Osteocyte (in vitro differentiated cells): Measurements from ENCODE around the gene SLC28A2. TPM values are rescaled to one million over a fixed set of nuclear protein-coding genes. Genes with fewer than 3 reads are reported as not detected.

Experiments used
- DNase-seq: peaks from one replicate; pipeline ENCODE4 v3.0.0; 2021; ENCODE audit warnings: mixed read lengths; ENCODE audit not compliant: unreplicated experiment; ENCODE audit errors: extremely low spot score
- H3K27ac Mint-ChIP-seq: one replicate; pipeline ENCODE4 v1.8.0; 2021; ENCODE audit warnings: mild to moderate bottlenecking, mixed read lengths; ENCODE audit not compliant: unreplicated experiment
- H3K27me3 Mint-ChIP-seq: one replicate; pipeline ENCODE4 v1.8.0; 2021; ENCODE audit warnings: mixed read lengths; ENCODE audit not compliant: unreplicated experiment
- H3K36me3 Mint-ChIP-seq: one replicate; pipeline ENCODE4 v1.8.0; 2021; ENCODE audit warnings: mixed read lengths; ENCODE audit not compliant: unreplicated experiment
- H3K4me1 Mint-ChIP-seq: one replicate; pipeline ENCODE4 v1.8.0; 2021; ENCODE audit warnings: mixed read lengths; ENCODE audit not compliant: unreplicated experiment
- H3K4me3 Mint-ChIP-seq: one replicate; pipeline ENCODE4 v1.8.0; 2021; ENCODE audit warnings: mild to moderate bottlenecking, moderate library complexity, mixed read lengths; ENCODE audit not compliant: unreplicated experiment
- H3K9me3 Mint-ChIP-seq: one replicate; pipeline ENCODE4 v1.8.0; 2021; ENCODE audit warnings: mixed read lengths; ENCODE audit not compliant: unreplicated experiment
- CTCF ChIP-seq: fragments of 200-600 bp; sonication (generic); IDR thresholded peaks from 2 replicates; pipeline ENCODE4 v1.5.0; 2021; ENCODE audit warnings: antibody characterized with exemption, mild to moderate bottlenecking, moderate library complexity
- total RNA-seq: library from RNA; stranded (reverse); gene quantifications from 2 replicates; pipeline ENCODE4 v1.2.1, GENCODE V29; 2021

SLC28A2 gene
- total RNA-seq, 1 donor from 2014 or later: not detected

- Mint-ChIP-seq H3K4me1 (no peaks in the 10 kb centered on the region), H3K27me3 (peaks cover 8% of the 10 kb centered on the region), H3K4me3 (no peak overlapping the region), H3K27ac (no peak overlapping the region), H3K9me3 (peaks cover 4% of the 10 kb centered on the region), H3K36me3 (no peaks in the 10 kb centered on the region)
- TF ChIP-seq CTCF: no peak
- DNase-seq: no peak
Measured at GRCh38 chr15:45262906-45263461, 10.9 kb downstream of the SLC28A2 start.

GRCh38 chr15:45263854-45264253, 11.8 kb downstream of the SLC28A2 start:
- H3K36me3 Mint-ChIP-seq: no peaks in the 10 kb centered on the region
- no peak for DNase-seq
- no peak overlapping the region for H3K27ac Mint-ChIP-seq
- peaks cover 8% of the 10 kb centered on the region for H3K27me3 Mint-ChIP-seq
- TF ChIP-seq CTCF: no peak
- H3K4me1 Mint-ChIP-seq: no peaks in the 10 kb centered on the region
- peaks cover 4% of the 10 kb centered on the region for H3K9me3 Mint-ChIP-seq
- H3K4me3 Mint-ChIP-seq: no peak overlapping the region

- no peaks in the 10 kb centered on the region for H3K4me1 Mint-ChIP-seq
- peaks cover 8% of the 10 kb centered on the region for H3K27me3 Mint-ChIP-seq
- no peak for DNase-seq
- H3K4me3 Mint-ChIP-seq: no peak overlapping the region
- no peaks in the 10 kb centered on the region for H3K36me3 Mint-ChIP-seq
- no peak for TF ChIP-seq CTCF
- no peak overlapping the region for H3K27ac Mint-ChIP-seq
- peaks cover 4% of the 10 kb centered on the region for H3K9me3 Mint-ChIP-seq
Measured at GRCh38 chr15:45265506-45265905, 13.5 kb downstream of the SLC28A2 start.

GRCh38 chr15:45268135-45268534, 16.1 kb downstream of the SLC28A2 start:
- Mint-ChIP-seq H3K4me3 (no peak overlapping the region), H3K9me3 (peaks cover 4% of the 10 kb centered on the region)
- no peak for TF ChIP-seq CTCF

GRCh38 chr15:45274636-45275380, 22.8 kb downstream of the SLC28A2 start:
- no peak overlapping the region for H3K27ac Mint-ChIP-seq
- no peaks in the 10 kb centered on the region for H3K36me3 Mint-ChIP-seq
- H3K4me3 Mint-ChIP-seq: no peak overlapping the region
- no peak for TF ChIP-seq CTCF
- H3K4me1 Mint-ChIP-seq: peaks cover 8% of the 10 kb centered on the region
- H3K27me3 Mint-ChIP-seq: no peaks in the 10 kb centered on the region
- no peaks in the 10 kb centered on the region for H3K9me3 Mint-ChIP-seq
- no peak for DNase-seq

More at GRCh38 chr15:45268135-45268534, 16.1 kb downstream of the SLC28A2 start:
- no peak for DNase-seq
- H3K27ac Mint-ChIP-seq: no peak overlapping the region
- no peaks in the 10 kb centered on the region for H3K36me3 Mint-ChIP-seq
- no peaks in the 10 kb centered on the region for H3K4me1 Mint-ChIP-seq
- no peaks in the 10 kb centered on the region for H3K27me3 Mint-ChIP-seq
